ENCODE results near the gene PPP4R3A.

- no peak for TF ChIP-seq CTCF (IDR thresholded peaks at IDR 0.05)
- TF ChIP-seq POLR2A (IDR thresholded peaks at IDR 0.05) = no peak
Observed at GRCh38 chr14:91508105-91508504, 2.0 kb downstream of the PPP4R3A start.

Data from thyroid gland (tissue), 4 donors.